K562 (cell line): ENCODE measurements around the gene IL4I1. TPM values are rescaled to one million over a fixed set of nuclear protein-coding genes. Genes with fewer than 3 reads are reported as not detected.

ENCODE experiments used
- ATAC-seq: fragments of 200-7000 bp; cut with Tn5 transposase; 3 replicates; pipeline ENCODE4 v1.9.1; 2020; ENCODE audit warnings: moderate library complexity
- BruUV-seq: library from RNA; stranded (reverse); fragments of 400-500 nt; replicated peaks from 2 replicates; lab custom pipeline; 2021; lab: Mats Ljungman, UMichigan
- CTCF ChIA-PET: fragments of 300-600 bp; formaldehyde crosslinking; extraction: SDS; loops from one replicate; lab custom pipeline; 2021; ENCODE audit warnings: low intra/inter-chr PET ratio; lab: Yijun Ruan, JAX
- POLR2A ChIA-PET: fragments of 300-600, 350-650 bp; sonication (Branson Sonifier 250); formaldehyde crosslinking; extraction: SDS; loops from one replicate; lab custom pipeline; 2021; ENCODE audit warnings: antibody characterized with exemption, inconsistent platforms; lab: Yijun Ruan, JAX
- DNase-seq, 4 experiments: peaks; one replicate each; pipeline versions ENCODE4 v3.0.0 to v3.0.0-alpha.2; 2011 to 2018; ENCODE audit warnings: low spot score in 3 of 4, mixed read lengths in 3 of 4; ENCODE audit errors: extremely low read depth in 1 of 4
- FAIRE-seq: peaks from 2 replicates; lab custom pipeline; 2011; peaks lifted over from hg19 to GRCh38; lab: Jason Lieb, UNC
- H2AFZ ChIP-seq: 2 replicates; pipeline ENCODE4 v1.6.0; 2011; ENCODE audit warnings: low read depth, low read length, control low read depth, inconsistent platforms
- H3K27ac ChIP-seq: fragments of 200-600 bp; 3 replicates; pipeline ENCODE4 v1.8.0; 2011; ENCODE audit warnings: low read depth, mild to moderate bottlenecking, control low read depth, inconsistent platforms, low read length, moderate library complexity, mixed read lengths; ENCODE audit errors: extremely low read depth
- H3K27me3 ChIP-seq, 2 experiments: fragments of 300-600 bp in 1 of 2; 2 replicates in 1 of 2; 3 replicates in 1 of 2; pipeline versions ENCODE4 v1.6.0 to v1.8.0; 2011; ENCODE audit warnings: inconsistent platforms in 2 of 2, low read length in 2 of 2, mild to moderate bottlenecking in 1 of 2, mixed read lengths in 1 of 2, moderate library complexity in 1 of 2; ENCODE audit not compliant: control insufficient read depth in 2 of 2, insufficient read depth in 2 of 2
- H3K36me3 ChIP-seq: fragments of 300-600 bp; 3 replicates; pipeline ENCODE4 v1.8.0; 2011; ENCODE audit warnings: mild to moderate bottlenecking, low read length, inconsistent platforms; ENCODE audit not compliant: control insufficient read depth, insufficient read depth
- H3K4me1 ChIP-seq, 2 experiments: fragments of 200-600 bp in 1 of 2; replicated peaks in 1 of 2; 2 replicates in 1 of 2; 3 replicates in 1 of 2; pipeline versions ENCODE4 v1.5.1 to v1.8.0; 2011; ENCODE audit warnings: inconsistent platforms in 2 of 2, low read length in 2 of 2, mild to moderate bottlenecking in 1 of 2, mixed read lengths in 1 of 2, moderate library complexity in 1 of 2; ENCODE audit not compliant: control insufficient read depth in 2 of 2, insufficient read depth in 2 of 2
- H3K4me2 ChIP-seq: 2 replicates; pipeline ENCODE4 v1.6.1; 2011; ENCODE audit warnings: low read length, control low read depth, inconsistent platforms, mixed read lengths; ENCODE audit not compliant: insufficient read depth
- H3K4me3 ChIP-seq: fragments of 200-600 bp; sonication (generic), shearing (Covaris generic); 2 replicates; pipeline ENCODE4 v1.5.1; 2016; ENCODE audit warnings: control low read depth, inconsistent platforms
- H3K79me2 ChIP-seq: fragments of 200-600 bp; 3 replicates; pipeline ENCODE4 v1.8.0; 2011; ENCODE audit warnings: low read length, inconsistent platforms; ENCODE audit not compliant: control insufficient read depth, insufficient read depth
- H3K9ac ChIP-seq, 2 experiments: 2 replicates each; pipeline versions ENCODE4 v1.6.0 to v1.6.1; 2011; ENCODE audit warnings: low read depth in 2 of 2, low read length in 2 of 2, control low read depth in 1 of 2, inconsistent platforms in 1 of 2, mild to moderate bottlenecking in 1 of 2, mixed read lengths in 1 of 2; ENCODE audit not compliant: insufficient read depth in 1 of 2
- H3K9me1 ChIP-seq: one replicate; pipeline ENCODE4 v1.6.0; 2011; ENCODE audit warnings: inconsistent platforms, mild to moderate bottlenecking, low read length, moderate library complexity; ENCODE audit not compliant: control insufficient read depth, insufficient read depth
- H3K9me3 ChIP-seq: replicated peaks from 2 replicates; pipeline ENCODE4 v1.5.1; 2011; ENCODE audit warnings: low read depth, low read length, inconsistent platforms; ENCODE audit not compliant: control insufficient read depth, insufficient read depth
- H4K20me1 ChIP-seq: replicated peaks from 2 replicates; pipeline ENCODE4 v1.6.1; 2011; ENCODE audit warnings: low read length, inconsistent platforms, mixed read lengths; ENCODE audit not compliant: control insufficient read depth, insufficient read depth
- COPS2 ChIP-seq: fragments of 450-650 bp; conservative IDR thresholded peaks from 2 replicates; pipeline ENCODE4 v1.6.1; 2016; ENCODE audit warnings: mild to moderate bottlenecking, moderate library complexity
- EP300 ChIP-seq: IDR thresholded peaks from 2 replicates; pipeline ENCODE4 v1.6.1; 2012; ENCODE audit warnings: low read length, improper control_type of control experiment
- HNRNPL ChIP-seq: fragments of 200-400 bp; formaldehyde crosslinking; IDR thresholded peaks from 2 replicates; pipeline ENCODE4 v1.6.1; 2017; ENCODE audit warnings: low read depth, mild to moderate bottlenecking, low read length
- MAFF ChIP-seq: IDR thresholded peaks from 2 replicates; pipeline ENCODE4 v1.6.1; 2012; ENCODE audit warnings: low read length, improper control_type of control experiment
- MIER1 ChIP-seq: fragments of 450-650 bp; IDR thresholded peaks from 2 replicates; pipeline ENCODE4 v1.6.1; 2016; ENCODE audit warnings: antibody characterized with exemption, mild to moderate bottlenecking, low read depth
- NFRKB ChIP-seq: fragments of 450-650 bp; IDR thresholded peaks from 2 replicates; pipeline ENCODE4 v1.6.1; 2016; ENCODE audit warnings: low read depth
- RB1 ChIP-seq: fragments of 450-650 bp; IDR thresholded peaks from 2 replicates; pipeline ENCODE4 v1.6.1; 2017; ENCODE audit warnings: low read depth, mild to moderate bottlenecking
- RBFOX2 ChIP-seq: fragments of 200-400 bp; formaldehyde crosslinking; IDR thresholded peaks from 2 replicates; pipeline ENCODE4 v1.6.1; 2017; ENCODE audit warnings: low read depth, mild to moderate bottlenecking, low read length, moderate library complexity
- ZBTB8A ChIP-seq: fragments of 450-650 bp; IDR thresholded peaks from 2 replicates; pipeline ENCODE4 v1.6.1; 2018; ENCODE audit warnings: mild to moderate bottlenecking, moderate library complexity; ENCODE audit not compliant: partially characterized antibody
- ZFP30 ChIP-seq: fragments of 250-450 bp; sonication (Bioruptor Pico); IDR thresholded peaks from 2 replicates; pipeline ENCODE4 v1.8.0; 2022; ENCODE audit warnings: moderate library complexity, mild to moderate bottlenecking, inconsistent platforms, borderline replicate concordance
- ZKSCAN1 ChIP-seq: fragments of 150-350 bp; IDR thresholded peaks from 2 replicates; pipeline ENCODE4 v1.6.1; 2016; ENCODE audit warnings: low read depth, low read length
- ZKSCAN3 ChIP-seq: fragments of 250-450 bp; sonication (Bioruptor Pico); IDR thresholded peaks from 2 replicates; pipeline ENCODE4 v1.4.0; 2020
- ZNF197 ChIP-seq: fragments of 200-800 bp; sonication (Bioruptor generic); IDR thresholded peaks from 2 replicates; pipeline ENCODE4 v1.6.1; 2016; ENCODE audit warnings: low read depth, missing genetic modification characterization, missing compliant biosample characterization
- ZNF3 ChIP-seq: fragments of 250-450 bp; sonication (Bioruptor Pico); IDR thresholded peaks from 2 replicates; pipeline ENCODE4 v1.5.0; 2021; ENCODE audit warnings: mild to moderate bottlenecking, moderate library complexity
- ZNF644 ChIP-seq: fragments of 200-800 bp; sonication (Bioruptor generic); IDR thresholded peaks from 2 replicates; pipeline ENCODE4 v1.6.1; 2016; ENCODE audit warnings: low read depth, missing genetic modification characterization, missing compliant biosample characterization
- WGBS: fragments of 100-300 bp; shearing (Covaris generic); methylation state at CpG from one replicate; pipeline ENCODE4 v1.1.6; 2016; ENCODE audit warnings: low coverage, mixed read lengths; ENCODE audit not compliant: insufficient coverage; ENCODE audit errors: missing lambda C conversion rate; 5-methylcytosine and 5-hydroxymethylcytosine counted together
- in situ Hi-C: fragments of 300-500 bp; cut with MboI; formaldehyde crosslinking; loops from 4 replicates; pipeline ENCODE4 v1.15.0; 2018; ENCODE audit warnings: inconsistent platforms, mixed read lengths
- intact Hi-C: fragments of 100-400 bp; cut with micrococcal nuclease; formaldehyde crosslinking; loops from 2 replicates; pipeline ENCODE4 v1.14.2; 2022
- polyA plus RNA-seq, 8 experiments: library from polyadenylated mRNA; depleted of rRNA in 4 of 8; stranded (reverse) in 5 of 8; unstranded in 3 of 8; fragments of >200 nt; fragmentation: Nextera tagmentation in 2 of 8; fragmentation: Illumina TruSeq in 1 of 8; extraction: Ambion mirVana in 2 of 8; extraction: Trizol in 1 of 8; gene quantifications; 2 replicates each; pipeline versions ENCODE4 v1.2.1 to v1.2.3, GENCODE V29; 2011 to 2014; ENCODE audit warnings: inconsistent platforms in 1 of 8, missing spikeins in 1 of 8
- total RNA-seq, 7 experiments: library from RNA; depleted of rRNA in 6 of 7; stranded (reverse); fragments of >200 nt in 6 of 7; fragmentation: Illumina TruSeq in 2 of 7; extraction: Trizol in 2 of 7; gene quantifications; 2 replicates each; pipeline versions ENCODE4 v1.2.1 to v1.2.3, GENCODE V29; 2011 to 2021; ENCODE audit warnings: low replicate concordance in 1 of 7
- TF ChIP-seq, protein P1 (sequence below): fragments of 450-650 bp; IDR thresholded peaks from 2 replicates; pipeline ENCODE4 v1.6.1; 2016; ENCODE audit warnings: mild to moderate bottlenecking
- TF ChIP-seq, protein P2 (sequence below), 2 experiments: fragments of 150-350 bp in 1 of 2; IDR thresholded peaks; 2 replicates each; pipeline ENCODE4 v1.6.1; 2012 to 2016; ENCODE audit warnings: low read depth in 2 of 2, low read length in 2 of 2, mild to moderate bottlenecking in 1 of 2, moderate library complexity in 1 of 2

The IL4I1 gene
- total and polyA plus RNA-seq, 9 of the 15 experiments (the other 6 are each of a cell fraction or from before 2014, with no cell fraction given): 0.06 to 0.95 (median 0.43) TPM; not detected in 2

DNA sequence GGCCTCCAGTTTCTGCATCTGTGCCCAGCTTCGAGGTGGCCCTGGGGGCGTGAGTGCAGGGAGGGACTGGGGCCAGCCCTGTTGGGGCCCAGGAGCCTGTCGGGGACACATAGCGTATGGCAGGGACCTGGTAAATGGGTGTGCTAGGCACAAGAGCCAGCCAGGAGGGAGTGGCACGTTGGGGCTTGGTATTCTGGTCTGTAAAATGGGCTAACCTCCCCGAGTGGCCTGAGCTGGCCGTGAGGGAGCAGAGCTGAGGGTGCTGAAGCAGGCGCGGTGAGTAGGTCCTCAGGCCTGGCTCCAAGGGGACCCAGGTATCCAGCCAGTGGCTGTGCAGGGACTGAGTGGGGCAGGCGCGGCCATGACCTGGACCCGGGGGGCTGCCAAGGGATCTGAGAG, 41.4 kb downstream of the IL4I1 start:
- intact Hi-C loops: no loop called here
- POLR2A ChIA-PET: interaction anchor here (0.6 to 1.7 kb wide), 2 partner anchors 21 to 43 kb away, joined by 3 to 4 read pairs; no protein-coding TSS in a partner anchor
- no TSS peak for BruUV-seq
- TF ChIP-seq MIER1 (no peak), NFRKB (no peak), RBFOX2 (peak; percentile 64), RB1 (no peak), ZKSCAN3 (CRISPR knock-in tag) (no peak), ZNF644 (tag) (no peak), ZNF3 (CRISPR knock-in tag) (no peak), HNRNPL (no peak), ZFP30 (CRISPR knock-in tag) (no peak), ZNF197 (CRISPR knock-in tag) (no peak), ZBTB8A (no peak), EP300 (no peak), MAFF (no peak), ZKSCAN1 (peak; percentile 43; the same call in 1 of the 2 replicates), COPS2 (no peak)
- TF ChIP-seq, protein P1, sequence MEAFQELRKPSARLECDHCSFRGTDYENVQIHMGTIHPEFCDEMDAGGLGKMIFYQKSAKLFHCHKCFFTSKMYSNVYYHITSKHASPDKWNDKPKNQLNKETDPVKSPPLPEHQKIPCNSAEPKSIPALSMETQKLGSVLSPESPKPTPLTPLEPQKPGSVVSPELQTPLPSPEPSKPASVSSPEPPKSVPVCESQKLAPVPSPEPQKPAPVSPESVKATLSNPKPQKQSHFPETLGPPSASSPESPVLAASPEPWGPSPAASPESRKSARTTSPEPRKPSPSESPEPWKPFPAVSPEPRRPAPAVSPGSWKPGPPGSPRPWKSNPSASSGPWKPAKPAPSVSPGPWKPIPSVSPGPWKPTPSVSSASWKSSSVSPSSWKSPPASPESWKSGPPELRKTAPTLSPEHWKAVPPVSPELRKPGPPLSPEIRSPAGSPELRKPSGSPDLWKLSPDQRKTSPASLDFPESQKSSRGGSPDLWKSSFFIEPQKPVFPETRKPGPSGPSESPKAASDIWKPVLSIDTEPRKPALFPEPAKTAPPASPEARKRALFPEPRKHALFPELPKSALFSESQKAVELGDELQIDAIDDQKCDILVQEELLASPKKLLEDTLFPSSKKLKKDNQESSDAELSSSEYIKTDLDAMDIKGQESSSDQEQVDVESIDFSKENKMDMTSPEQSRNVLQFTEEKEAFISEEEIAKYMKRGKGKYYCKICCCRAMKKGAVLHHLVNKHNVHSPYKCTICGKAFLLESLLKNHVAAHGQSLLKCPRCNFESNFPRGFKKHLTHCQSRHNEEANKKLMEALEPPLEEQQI: no peak
- TF ChIP-seq, protein P2, sequence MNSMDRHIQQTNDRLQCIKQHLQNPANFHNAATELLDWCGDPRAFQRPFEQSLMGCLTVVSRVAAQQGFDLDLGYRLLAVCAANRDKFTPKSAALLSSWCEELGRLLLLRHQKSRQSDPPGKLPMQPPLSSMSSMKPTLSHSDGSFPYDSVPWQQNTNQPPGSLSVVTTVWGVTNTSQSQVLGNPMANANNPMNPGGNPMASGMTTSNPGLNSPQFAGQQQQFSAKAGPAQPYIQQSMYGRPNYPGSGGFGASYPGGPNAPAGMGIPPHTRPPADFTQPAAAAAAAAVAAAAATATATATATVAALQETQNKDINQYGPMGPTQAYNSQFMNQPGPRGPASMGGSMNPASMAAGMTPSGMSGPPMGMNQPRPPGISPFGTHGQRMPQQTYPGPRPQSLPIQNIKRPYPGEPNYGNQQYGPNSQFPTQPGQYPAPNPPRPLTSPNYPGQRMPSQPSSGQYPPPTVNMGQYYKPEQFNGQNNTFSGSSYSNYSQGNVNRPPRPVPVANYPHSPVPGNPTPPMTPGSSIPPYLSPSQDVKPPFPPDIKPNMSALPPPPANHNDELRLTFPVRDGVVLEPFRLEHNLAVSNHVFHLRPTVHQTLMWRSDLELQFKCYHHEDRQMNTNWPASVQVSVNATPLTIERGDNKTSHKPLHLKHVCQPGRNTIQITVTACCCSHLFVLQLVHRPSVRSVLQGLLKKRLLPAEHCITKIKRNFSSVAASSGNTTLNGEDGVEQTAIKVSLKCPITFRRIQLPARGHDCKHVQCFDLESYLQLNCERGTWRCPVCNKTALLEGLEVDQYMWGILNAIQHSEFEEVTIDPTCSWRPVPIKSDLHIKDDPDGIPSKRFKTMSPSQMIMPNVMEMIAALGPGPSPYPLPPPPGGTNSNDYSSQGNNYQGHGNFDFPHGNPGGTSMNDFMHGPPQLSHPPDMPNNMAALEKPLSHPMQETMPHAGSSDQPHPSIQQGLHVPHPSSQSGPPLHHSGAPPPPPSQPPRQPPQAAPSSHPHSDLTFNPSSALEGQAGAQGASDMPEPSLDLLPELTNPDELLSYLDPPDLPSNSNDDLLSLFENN (IDR thresholded peaks at IDR 0.05; ENCODE audit: low read depth in 2 of 2, low read length in 2 of 2): no peak

More for the DNA sequence above, 41.4 kb downstream of the IL4I1 start:
- no peak for DNase-seq
- Histone ChIP-seq H3K4me3 (no peak overlapping the region), H3K9me3 (no peaks in the 10 kb centered on the region), H3K27me3 (no peaks in the 10 kb centered on the region), H3K79me2 (peaks cover 37% of the 10 kb centered on the region), H3K9me1 (peaks cover 8% of the 10 kb centered on the region), H4K20me1 (peaks cover 27% of the 10 kb centered on the region), H3K27ac (no peak overlapping the region), H3K9ac (peak overlapping the region in 1 of 2 experiments; percentile 64; a peak in 2 of 4 replicates), H2AFZ (no peak overlapping the region), H3K4me2 (no peak overlapping the region), H3K4me1 (peaks cover 11 to 78% of the 10 kb centered on the region in 2 experiments), H3K36me3 (peaks cover 76% of the 10 kb centered on the region)
- FAIRE-seq: no peak
- ATAC-seq: no peak
- CTCF ChIA-PET: no interaction called here
- in situ Hi-C loops: no loop called here
- WGBS: 91% methylated on average over 12 of the region's 12 CpGs
